T-helper 17 cell (primary cell): ENCODE results near the gene TULP1. TPM values are rescaled to one million over a fixed set of nuclear protein-coding genes. Genes with fewer than 3 reads are reported as not detected.

Experiments
- ATAC-seq: fragments of 150-1000 bp; cut with Tn5 transposase; 2 replicates; pipeline ENCODE4 v1.10.0; 2021; ENCODE audit warnings: mild to moderate bottlenecking, moderate library complexity
- DNase-seq, 3 donors: peaks; one replicate each; pipeline versions ENCODE4 v3.0.0 to v3.0.0-alpha.2; 2020 to 2021
- H3K9me3 ChIP-seq: one replicate; pipeline ENCODE4 v1.7.0; 2013; ENCODE audit warnings: low read length, mild to moderate bottlenecking; ENCODE audit not compliant: control insufficient read depth, poor library complexity, severe bottlenecking
- H3K27ac Mint-ChIP-seq: one replicate; pipeline ENCODE4 v1.8.0; 2022; ENCODE audit warnings: mild to moderate bottlenecking, moderate library complexity, mixed read lengths
- H3K27me3 Mint-ChIP-seq: one replicate; pipeline ENCODE4 v1.8.0; 2022; ENCODE audit warnings: mixed read lengths
- H3K36me3 Mint-ChIP-seq: one replicate; pipeline ENCODE4 v1.8.0; 2022; ENCODE audit warnings: low read depth, mixed read lengths
- H3K4me1 Mint-ChIP-seq: one replicate; pipeline ENCODE4 v1.8.0; 2022; ENCODE audit warnings: mild to moderate bottlenecking, mixed read lengths
- H3K4me3 Mint-ChIP-seq: one replicate; pipeline ENCODE4 v1.8.0; 2022; ENCODE audit warnings: mild to moderate bottlenecking, moderate library complexity, mixed read lengths
- total RNA-seq, 4 donors: library from RNA in 2 of 4; stranded (reverse) in 2 of 4; gene quantifications; one replicate each; pipeline ENCODE4 v1.2.3 and lab custom pipeline; 2022 to 2026

The TULP1 gene
- total RNA-seq, 2 donors from 2014 or later = not detected

GRCh38 chr6:35469751-35470662 lies 42.7 kb downstream of the TULP1 start:
- DNase-seq = no peak

GRCh38 chr6:35468980-35469750 lies 43.5 kb downstream of the TULP1 start:
- no peaks in the 10 kb centered on the region for H3K9me3 ChIP-seq
- Mint-ChIP-seq H3K4me3 (peak overlapping the region; percentile 98), H3K27me3 (no peaks in the 10 kb centered on the region), H3K4me1 (peaks cover 37% of the 10 kb centered on the region), H3K27ac (peak overlapping the region; percentile 94), H3K36me3 (peaks cover 5% of the 10 kb centered on the region)
- peak; percentile 5 for ATAC-seq
- peak in 1 of 3 donors; percentile 22 for DNase-seq

More at GRCh38 chr6:35469751-35470662, 42.7 kb downstream of the TULP1 start:
- no peaks in the 10 kb centered on the region for H3K27me3 Mint-ChIP-seq
- peaks cover 5% of the 10 kb centered on the region for H3K36me3 Mint-ChIP-seq
- H3K27ac Mint-ChIP-seq = peak overlapping the region; percentile 94
- peak overlapping the region; percentile 98 for H3K4me3 Mint-ChIP-seq
- no peaks in the 10 kb centered on the region for H3K9me3 ChIP-seq
- H3K4me1 Mint-ChIP-seq = peaks cover 37% of the 10 kb centered on the region
- ATAC-seq = no peak

- ATAC-seq = peak; percentile 90
- H3K4me3 Mint-ChIP-seq = peak within 1 kb of the TSS; percentile 98
These were observed 44.3 kb downstream of the TULP1 start, which contains the start of gene RPL10A for GRCh38 chr6:35468181-35468979. RPL10A (plus strand) TSS chr6:35468401; CDS start chr6:35468435, 34 bp downstream.

GRCh38 chr6:35465646-35466045 lies 47.0 kb downstream of the TULP1 start:
- peaks cover 8% of the 10 kb centered on the region for H3K36me3 Mint-ChIP-seq
- no peak for DNase-seq
- H3K4me3 Mint-ChIP-seq = no peak overlapping the region
- no peaks in the 10 kb centered on the region for H3K9me3 ChIP-seq
- H3K4me1 Mint-ChIP-seq = peaks cover 29% of the 10 kb centered on the region
- ATAC-seq = no peak
- H3K27ac Mint-ChIP-seq = no peak overlapping the region
- no peaks in the 10 kb centered on the region for H3K27me3 Mint-ChIP-seq

More at GRCh38 chr6:35468181-35468979, 44.3 kb downstream of the TULP1 start, which contains the start of gene RPL10A:
- H3K36me3 Mint-ChIP-seq = peaks cover 8% of the 10 kb centered on the region
- H3K9me3 ChIP-seq = no peaks in the 10 kb centered on the region
- peak within 1 kb of the TSS; percentile 94 for H3K27ac Mint-ChIP-seq
- peaks cover 40% of the 10 kb centered on the region for H3K4me1 Mint-ChIP-seq
- no peaks in the 10 kb centered on the region for H3K27me3 Mint-ChIP-seq
- peak; percentile 91 to 92 (median 91) for DNase-seq

- DNase-seq = no peak
- no peak overlapping the region for H3K4me3 Mint-ChIP-seq
- no peak for ATAC-seq
- no peaks in the 10 kb centered on the region for H3K9me3 ChIP-seq
- peaks cover 12% of the 10 kb centered on the region for H3K4me1 Mint-ChIP-seq
- H3K27me3 Mint-ChIP-seq = no peaks in the 10 kb centered on the region
- no peak overlapping the region for H3K27ac Mint-ChIP-seq
- H3K36me3 Mint-ChIP-seq = peaks cover 12% of the 10 kb centered on the region
These were observed 49.4 kb downstream of the TULP1 start for GRCh38 chr6:35463292-35463691.

- DNase-seq (no peak), ATAC-seq (no peak)
- peaks cover 12% of the 10 kb centered on the region for H3K36me3 Mint-ChIP-seq
- H3K27me3 Mint-ChIP-seq = no peaks in the 10 kb centered on the region
- no peak overlapping the region for H3K27ac Mint-ChIP-seq
- no peak overlapping the region for H3K4me3 Mint-ChIP-seq
- no peaks in the 10 kb centered on the region for H3K9me3 ChIP-seq
- H3K4me1 Mint-ChIP-seq = peaks cover 3% of the 10 kb centered on the region
These were observed 51.4 kb downstream of the TULP1 start for GRCh38 chr6:35461270-35461669.

DNA sequence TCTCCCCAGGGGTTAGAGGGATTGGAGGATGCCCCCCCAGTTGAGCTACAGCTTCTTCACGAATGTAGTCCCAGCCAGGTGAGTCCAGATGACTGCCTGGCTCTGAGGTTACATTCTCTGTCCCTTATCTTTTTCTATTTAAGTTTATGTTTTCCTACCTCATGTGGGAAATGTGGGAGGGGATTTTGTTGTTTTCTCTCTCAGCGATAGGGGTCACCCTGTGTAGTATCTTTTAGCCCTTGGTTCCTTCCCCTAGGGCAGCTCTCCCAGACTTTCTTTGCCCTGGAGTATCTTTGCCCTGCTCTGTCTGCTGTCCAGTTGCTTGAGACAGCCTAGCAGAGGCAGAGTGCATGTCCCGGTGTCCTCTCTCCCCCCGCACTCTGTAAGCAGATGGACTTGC lies 54.8 kb downstream of the TULP1 start:
- ATAC-seq (no peak), DNase-seq (no peak)
- H3K4me1 Mint-ChIP-seq = peaks cover 15% of the 10 kb centered on the region
- peak overlapping the region; percentile 70 for H3K27ac Mint-ChIP-seq
- no peaks in the 10 kb centered on the region for H3K9me3 ChIP-seq
- no peak overlapping the region for H3K4me3 Mint-ChIP-seq
- H3K36me3 Mint-ChIP-seq = peaks cover 13% of the 10 kb centered on the region
- no peaks in the 10 kb centered on the region for H3K27me3 Mint-ChIP-seq

DNA sequence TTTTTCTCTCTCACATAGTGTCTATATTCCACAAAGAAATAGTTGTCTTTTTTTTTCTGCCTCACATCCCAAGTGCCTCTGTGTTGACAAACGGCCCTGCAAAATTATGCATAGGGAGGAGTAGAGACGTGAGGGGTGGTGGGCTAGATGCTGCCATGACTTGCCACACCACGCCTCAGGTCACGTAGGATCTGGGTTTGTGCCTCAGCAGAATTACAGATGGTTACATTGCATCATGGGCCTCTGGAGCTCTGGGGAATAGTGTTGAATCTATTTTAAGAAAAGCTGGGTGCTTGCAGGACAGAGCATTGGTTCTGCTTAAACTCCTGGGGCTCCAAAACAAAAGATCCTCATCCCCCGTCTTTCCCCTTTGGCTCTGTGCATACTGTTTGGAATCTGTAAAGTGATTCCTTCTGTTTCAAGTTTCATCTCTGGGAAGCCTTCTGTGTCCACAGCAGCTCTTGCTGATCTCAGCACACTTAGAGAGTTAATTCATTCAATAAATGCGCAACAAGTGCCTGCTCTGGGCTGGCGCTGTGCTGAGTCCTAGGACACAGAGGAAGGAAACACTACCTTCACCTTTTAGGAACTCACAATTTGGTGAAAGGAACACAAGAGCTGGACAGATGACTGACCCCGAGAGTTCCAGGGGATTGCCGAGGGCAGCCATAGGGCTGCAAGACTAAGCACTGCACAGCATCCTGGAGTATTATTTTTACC lies 58.1 kb downstream of the TULP1 start:
- no peaks in the 10 kb centered on the region for H3K9me3 ChIP-seq
- no peak for DNase-seq
- Mint-ChIP-seq H3K27ac (peak overlapping the region; percentile 62), H3K27me3 (no peaks in the 10 kb centered on the region), H3K4me3 (no peak overlapping the region), H3K4me1 (peaks cover 26% of the 10 kb centered on the region), H3K36me3 (peaks cover 10% of the 10 kb centered on the region)
- ATAC-seq = no peak

GRCh38 chr6:35453236-35453635 lies 59.5 kb downstream of the TULP1 start:
- Mint-ChIP-seq H3K4me1 (peaks cover 29% of the 10 kb centered on the region), H3K27me3 (no peaks in the 10 kb centered on the region), H3K4me3 (peak overlapping the region; percentile 84), H3K27ac (no peak overlapping the region), H3K36me3 (peaks cover 6% of the 10 kb centered on the region)
- DNase-seq = no peak
- H3K9me3 ChIP-seq = no peaks in the 10 kb centered on the region
- ATAC-seq = no peak

- H3K36me3 Mint-ChIP-seq = peaks cover 6% of the 10 kb centered on the region
- peak within 1 kb of the TSS; percentile 84 for H3K4me3 Mint-ChIP-seq
- peak; percentile 67 to 86 (median 84) for DNase-seq
- ATAC-seq = peak; percentile 85
- H3K27me3 Mint-ChIP-seq = no peaks in the 10 kb centered on the region
- peaks cover 29% of the 10 kb centered on the region for H3K4me1 Mint-ChIP-seq
- peak within 1 kb of the TSS; percentile 54 for H3K27ac Mint-ChIP-seq
- no peaks in the 10 kb centered on the region for H3K9me3 ChIP-seq
These were observed 60.3 kb downstream of the TULP1 start, which contains the start of gene FANCE for GRCh38 chr6:35452183-35453090. FANCE (plus strand) TSS chr6:35452338; CDS start chr6:35452546, 208 bp downstream.

- no peaks in the 10 kb centered on the region for H3K9me3 ChIP-seq
- Mint-ChIP-seq H3K36me3 (peaks cover 6% of the 10 kb centered on the region), H3K4me3 (peak overlapping the region; percentile 84), H3K27ac (peak overlapping the region; percentile 54), H3K4me1 (peaks cover 29% of the 10 kb centered on the region), H3K27me3 (no peaks in the 10 kb centered on the region)
- DNase-seq = no peak
- no peak for ATAC-seq
These were observed 61.1 kb downstream of the TULP1 start for GRCh38 chr6:35451354-35452182.
